Endometrial microvascular endothelial cells (primary cell): ENCODE measurements around the gene ANKS1B. TPM values are rescaled to one million over a fixed set of nuclear protein-coding genes. Genes with fewer than 3 reads are reported as not detected.
"Not testable (repeated sequence)": the region's sequence is repeated elsewhere in the genome, so short reads cannot be mapped to it uniquely, and the experiment has no call there.

ENCODE experiments used
- in situ Hi-C: cut with HindIII; loops from 2 replicates; pipeline ENCODE4 v1.10.0; 2017; ENCODE audit warnings: low sequenced_read_pairs, low pct_unique_long_range_greater_than_20kb; ENCODE audit errors: inconsistent ontology term
- total RNA-seq: library from RNA; depleted of rRNA; stranded (reverse); fragments of >200 nt; gene quantifications from one replicate; pipeline ENCODE4 v1.2.3, GENCODE V29; 2015; ENCODE audit errors: inconsistent ontology term

ANKS1B gene
- total RNA-seq, 1 donor from 2014 or later: not detected

DNA sequence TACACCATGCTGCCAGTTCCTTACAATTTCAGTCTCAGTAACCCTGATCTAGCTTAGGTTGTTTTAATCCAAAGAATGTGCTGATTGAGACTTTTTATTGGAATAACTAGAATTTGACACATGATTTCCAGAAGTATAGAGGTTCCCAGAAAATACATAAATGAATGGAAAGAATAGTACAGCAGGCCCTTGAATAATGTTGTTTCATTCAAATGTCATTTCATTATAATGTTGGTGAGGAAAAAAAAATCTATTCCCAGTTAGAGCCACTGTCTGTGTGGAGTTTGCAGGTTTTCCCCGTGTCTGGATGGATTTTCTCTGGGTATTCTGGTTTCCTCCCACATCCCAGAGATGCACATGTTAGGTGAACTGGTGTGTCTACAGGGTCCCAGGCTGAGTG lies 610.7 kb downstream of the ANKS1B start:
- in situ Hi-C loops: no loop called here

DNA sequence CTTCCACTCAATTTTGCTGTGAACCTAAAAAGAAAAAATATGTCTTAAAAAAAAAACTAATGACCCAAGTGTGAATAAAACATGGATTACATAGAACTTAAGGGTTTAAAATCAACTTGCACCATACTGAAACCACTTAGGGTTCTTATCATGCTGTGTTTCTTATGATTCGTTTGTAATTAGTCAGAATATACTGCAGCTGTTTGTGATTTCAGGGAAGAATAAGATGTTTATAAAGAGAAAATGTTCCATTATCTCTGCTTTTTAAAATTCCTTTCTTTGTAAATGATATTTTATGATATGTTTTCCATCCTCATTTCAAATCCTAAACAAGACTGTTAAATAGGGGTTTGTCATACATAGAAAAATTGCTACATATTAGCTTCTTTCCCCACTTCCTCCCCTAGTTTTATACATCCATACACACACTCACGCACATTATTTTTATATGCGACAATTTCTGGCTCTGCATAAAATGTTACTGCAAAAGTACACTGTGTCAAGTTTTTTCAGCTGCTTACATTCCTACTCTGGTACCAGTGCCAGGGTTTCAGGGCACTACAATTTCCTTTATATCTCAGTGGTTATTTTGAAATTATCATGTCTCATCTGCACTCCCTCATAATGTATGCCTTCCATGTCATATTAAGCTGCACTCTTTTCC lies 612.3 kb downstream of the ANKS1B start:
- in situ Hi-C loops: no loop called here

DNA sequence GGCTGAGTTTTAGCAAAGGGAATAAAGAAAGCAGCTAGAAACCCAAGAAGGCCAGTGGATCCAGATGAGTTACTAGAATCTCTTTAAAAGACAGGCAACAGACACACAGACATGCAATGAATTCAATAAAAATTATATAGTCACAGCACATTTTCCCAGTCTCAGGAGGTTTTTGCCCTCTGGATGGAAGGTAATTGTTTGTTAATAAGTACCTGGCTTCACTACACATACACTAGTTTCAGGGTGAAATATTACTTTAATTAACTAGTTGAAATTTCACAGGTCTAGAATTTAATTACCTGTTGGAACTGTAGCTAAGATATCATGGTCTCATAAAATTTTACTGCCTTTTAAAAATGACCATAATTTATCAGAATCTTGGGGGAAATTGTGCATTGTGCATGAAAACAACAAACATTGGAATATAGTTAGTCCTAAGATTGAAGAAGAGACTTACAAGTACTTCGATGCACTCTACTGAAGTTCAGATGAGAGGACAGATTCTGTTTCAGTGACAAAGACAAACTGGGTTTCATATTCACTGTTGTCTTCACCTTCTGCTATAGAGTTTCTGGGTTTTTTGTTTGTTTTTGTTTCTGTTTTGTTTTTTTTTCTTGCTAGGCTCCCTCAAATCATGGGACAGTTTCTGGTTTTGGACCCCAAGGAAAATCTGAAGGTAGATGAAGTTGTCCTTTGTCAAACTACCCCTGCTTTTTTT lies 614.2 kb downstream of the ANKS1B start:
- in situ Hi-C loops: no loop called here

DNA sequence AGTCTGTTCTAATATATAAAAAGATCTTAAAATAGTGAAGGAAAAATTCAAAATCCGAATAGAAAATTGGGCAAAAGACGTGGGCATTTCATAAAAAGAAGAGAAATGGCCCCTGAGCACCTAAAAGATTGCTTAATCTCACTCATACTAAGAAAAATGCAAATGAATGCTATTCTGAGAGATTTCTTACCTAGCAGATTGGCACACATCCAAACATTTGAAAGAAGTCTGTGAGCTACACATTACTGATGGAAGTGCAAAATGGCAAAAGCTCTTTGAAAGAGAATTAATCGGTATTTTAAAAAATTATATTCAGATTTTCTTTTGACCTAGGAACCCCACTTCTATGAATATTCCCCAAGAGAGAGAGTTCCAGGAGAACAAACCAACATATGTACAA lies 617.6 kb downstream of the ANKS1B start:
- in situ Hi-C loops: no loop called here

DNA sequence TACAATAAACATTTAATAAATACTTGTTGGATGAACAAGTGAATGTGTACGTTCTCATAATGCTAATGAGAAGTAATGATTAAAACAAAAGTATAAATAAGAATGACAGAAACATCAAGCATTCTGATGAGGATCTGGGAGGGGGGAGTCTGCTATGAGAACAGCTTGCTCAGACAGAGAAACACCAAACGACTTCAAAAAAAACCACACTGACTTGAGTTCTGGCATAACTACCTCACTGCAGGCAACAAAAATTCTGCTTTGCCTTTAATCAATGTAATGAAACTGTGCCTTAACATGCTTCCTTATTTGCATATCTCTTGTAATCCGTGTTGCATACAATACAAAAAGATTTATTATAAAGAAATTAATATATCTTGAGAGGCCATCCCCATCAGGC lies 632.5 kb downstream of the ANKS1B start:
- in situ Hi-C loops: no loop called here

DNA sequence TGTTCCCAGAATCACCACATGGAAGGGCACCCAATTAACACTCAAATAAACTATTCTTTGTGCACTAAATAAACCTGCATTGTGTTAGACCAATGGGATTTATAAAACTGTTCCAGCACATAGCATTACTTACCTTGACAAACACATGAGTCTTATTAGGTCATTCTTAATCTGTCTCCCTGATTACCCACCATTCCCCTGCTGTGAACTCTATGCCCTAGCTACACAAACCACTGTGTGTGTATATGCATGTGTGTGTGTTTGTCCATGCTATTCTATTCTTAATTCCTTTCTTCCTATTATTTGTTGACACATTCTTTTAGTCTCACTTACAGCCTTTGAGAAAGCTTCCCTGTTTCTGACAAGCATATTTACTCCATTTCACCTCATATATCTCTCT lies 640.8 kb downstream of the ANKS1B start:
- in situ Hi-C loops: no loop called here

DNA sequence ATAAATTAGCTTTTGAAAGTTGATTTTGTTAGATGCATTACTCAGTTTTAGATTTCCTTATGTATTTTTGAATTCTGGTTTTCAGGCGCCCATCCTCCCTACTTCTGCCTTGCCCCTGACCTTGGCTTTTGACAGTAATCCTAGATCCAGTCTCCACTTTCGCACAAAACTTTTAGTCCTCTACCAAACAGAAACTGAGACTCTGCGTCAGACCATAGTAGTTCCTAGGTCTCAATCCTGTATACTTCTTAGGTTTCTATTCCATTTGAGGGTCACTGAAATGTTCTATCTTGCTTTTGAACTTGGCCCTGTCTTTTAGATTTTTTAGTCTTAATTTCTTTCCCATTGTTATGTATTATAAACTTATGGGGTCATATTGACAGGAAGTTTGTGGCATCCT lies 645.1 kb downstream of the ANKS1B start:
- in situ Hi-C loops: no loop called here

DNA sequence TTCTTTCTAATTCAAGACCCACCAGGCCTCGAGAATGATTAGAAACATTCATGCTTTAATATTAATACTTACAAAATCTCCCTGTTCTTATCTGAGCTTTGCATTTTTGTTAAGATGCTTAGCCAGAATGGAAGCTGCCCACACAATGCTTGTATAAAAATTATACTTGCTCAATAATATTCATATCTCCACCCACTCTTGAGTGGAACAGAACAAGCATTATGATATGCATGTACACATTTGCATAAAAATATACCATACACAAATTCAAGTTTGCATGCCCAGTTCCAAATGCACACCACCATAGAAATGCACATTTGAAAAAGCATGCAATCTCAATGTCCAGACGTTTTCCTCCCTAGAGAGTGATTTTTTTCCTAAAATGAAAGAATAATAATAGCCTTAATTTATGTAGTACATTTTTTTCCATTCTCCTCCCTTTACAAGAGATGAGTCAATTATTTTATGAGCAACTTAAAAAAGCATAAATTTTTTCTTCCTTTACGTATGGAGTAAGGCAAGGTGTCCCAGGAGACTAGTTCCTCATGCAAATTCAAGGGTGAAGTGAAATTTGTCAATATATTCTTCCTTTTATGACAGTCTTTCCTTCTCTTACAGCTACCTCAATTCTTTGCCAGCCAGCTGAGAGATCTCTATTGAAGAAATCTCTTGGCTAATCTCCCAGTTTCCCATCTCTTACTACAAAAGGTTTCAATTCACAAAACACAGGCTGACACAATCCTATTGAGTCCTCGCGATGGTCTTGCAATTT lies 650.3 kb downstream of the ANKS1B start:
- in situ Hi-C loops: no loop called here

DNA sequence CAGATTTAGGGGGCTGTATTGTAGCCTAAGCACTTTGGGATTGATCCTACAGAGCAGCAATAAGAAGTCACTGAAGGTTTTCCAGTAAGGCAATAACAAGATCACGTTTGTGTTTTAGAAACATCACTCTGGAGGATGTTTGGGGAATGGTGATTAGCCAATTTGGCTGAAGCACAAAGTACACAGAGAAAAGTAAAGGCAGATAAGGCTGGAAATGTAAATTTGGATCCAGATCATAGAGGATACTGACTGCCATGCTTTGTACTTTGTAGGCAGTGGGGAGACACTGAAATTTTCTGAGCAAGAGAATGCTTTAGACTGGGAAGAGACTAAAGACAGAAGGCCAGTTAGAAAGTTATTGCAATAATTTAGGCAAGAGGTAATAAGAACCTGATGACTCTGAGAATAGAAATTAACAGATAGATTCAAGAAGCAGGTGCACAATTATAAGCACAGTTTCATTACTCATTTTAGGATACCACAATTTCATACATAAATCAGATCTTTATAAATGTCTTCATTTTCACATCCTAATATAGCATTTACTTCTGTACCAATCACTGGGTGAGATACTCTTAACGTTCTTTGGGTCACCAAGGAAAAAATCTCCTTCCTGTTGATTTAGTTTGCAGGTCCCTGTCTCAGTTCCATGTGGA lies 651.7 kb downstream of the ANKS1B start:
- in situ Hi-C loops: no loop called here

DNA sequence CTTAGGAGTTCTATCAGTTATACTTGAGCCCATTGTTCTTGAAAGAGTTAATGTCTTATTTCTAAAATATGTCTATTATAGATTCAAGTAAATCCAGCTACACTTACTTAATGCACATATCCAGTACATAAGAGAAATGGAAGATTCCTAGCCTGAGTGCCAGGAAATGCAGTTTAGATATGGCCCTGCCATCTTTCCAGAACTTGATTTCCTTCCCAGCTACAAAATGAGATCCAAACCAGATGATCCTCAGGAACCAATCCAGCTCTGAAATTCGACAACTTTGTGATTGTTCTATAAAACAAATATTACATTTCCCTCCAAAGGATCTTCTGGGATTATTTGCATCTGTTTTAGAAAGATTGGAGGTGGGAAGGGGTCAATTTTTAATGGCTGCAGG lies 654.5 kb downstream of the ANKS1B start:
- in situ Hi-C loops: no loop called here

DNA sequence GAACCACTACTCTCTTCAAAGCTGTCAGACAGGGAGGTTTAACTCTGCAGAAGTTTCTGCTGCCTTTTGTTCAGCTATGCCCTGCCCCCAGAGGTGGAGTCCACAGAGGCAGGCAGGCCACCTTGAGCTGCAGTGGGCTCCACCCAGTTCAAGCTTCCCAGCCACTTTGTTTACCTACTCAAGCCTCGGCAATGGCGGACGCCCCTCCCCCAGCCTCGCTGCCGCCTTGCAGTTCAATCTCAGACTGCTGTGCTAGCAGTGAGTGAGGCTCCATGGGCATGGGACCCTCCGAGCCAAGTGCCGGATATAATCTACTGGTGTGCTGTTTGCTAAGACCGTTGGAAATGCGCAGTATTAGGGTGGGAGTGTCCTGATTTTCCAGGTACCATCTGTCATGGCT lies 663.5 kb downstream of the ANKS1B start:
- in situ Hi-C loops: not testable (repeated sequence)

DNA sequence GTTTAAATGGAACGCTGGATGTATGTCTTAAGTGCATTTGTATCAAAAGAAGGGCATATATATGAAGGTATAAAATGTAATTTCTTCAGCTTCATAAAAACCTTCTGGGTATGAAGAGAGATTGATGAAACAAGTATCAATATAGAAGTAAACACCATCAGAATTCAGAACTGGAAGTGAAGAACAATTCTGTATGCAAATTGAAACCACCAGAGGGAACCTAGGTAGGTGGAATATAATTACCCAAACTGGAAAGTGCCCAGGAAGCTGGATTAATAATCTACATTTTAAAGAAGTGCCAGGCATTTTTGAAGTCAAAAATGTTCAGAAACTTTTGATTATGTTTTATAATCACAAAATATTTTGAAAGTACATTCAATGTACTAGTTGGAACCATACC lies 673.4 kb downstream of the ANKS1B start:
- in situ Hi-C loops: no loop called here

DNA sequence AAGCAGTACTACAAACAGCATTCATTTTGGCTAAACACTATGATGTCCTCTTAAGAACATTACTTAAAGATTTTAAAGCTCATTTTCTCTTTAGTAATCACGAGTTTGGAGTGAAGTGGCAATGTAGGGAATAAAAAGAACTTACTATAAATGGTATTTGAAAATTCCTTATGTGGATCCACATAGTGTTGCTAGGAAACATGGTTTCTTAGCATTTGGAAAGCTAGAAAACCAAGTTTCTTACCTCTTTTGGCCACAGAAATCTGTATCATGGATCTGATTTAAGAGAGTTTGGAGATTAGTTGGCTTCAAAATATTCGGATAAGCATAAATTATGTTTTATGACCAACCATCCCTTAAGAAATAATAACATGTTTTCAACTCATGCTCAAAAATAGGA lies 674.9 kb downstream of the ANKS1B start:
- in situ Hi-C loops: no loop called here

DNA sequence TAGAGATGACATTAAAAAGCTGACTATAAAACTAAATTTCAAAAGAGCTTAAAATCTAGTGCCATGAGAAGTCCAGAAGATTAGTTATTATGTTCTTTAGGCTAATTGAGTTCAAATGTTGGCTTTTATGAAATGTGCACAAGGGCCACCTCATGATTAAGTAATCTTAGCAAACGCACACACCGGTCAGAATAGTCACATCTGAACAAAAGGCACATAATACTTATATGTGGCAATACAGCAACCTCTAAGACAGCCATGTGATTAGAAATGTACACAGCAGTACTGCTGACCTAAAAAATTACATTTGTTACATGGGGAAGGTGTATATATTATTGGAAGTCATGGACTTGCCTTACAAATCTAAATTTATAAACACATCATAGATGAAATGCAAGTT lies 681.9 kb downstream of the ANKS1B start:
- in situ Hi-C loops: no loop called here

DNA sequence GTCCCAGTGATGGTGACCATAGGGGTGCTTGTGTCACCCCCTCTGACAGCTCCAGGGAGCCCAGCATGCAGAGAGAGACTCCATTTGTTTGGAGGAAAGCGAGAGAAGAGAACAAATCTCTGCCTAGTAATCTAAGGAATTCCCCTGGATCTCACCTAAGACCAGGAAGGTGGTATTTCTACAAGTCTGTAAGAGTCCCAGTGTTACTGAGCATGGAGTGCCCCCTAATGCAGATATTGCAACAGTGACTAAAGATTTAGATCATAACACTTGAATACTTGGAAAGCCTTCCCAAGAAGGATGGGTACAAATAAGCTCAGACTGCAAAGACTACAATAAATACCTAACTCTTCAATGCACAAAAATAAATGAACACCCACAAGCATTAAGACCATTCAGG lies 697.6 kb downstream of the ANKS1B start:
- in situ Hi-C loops: no loop called here

DNA sequence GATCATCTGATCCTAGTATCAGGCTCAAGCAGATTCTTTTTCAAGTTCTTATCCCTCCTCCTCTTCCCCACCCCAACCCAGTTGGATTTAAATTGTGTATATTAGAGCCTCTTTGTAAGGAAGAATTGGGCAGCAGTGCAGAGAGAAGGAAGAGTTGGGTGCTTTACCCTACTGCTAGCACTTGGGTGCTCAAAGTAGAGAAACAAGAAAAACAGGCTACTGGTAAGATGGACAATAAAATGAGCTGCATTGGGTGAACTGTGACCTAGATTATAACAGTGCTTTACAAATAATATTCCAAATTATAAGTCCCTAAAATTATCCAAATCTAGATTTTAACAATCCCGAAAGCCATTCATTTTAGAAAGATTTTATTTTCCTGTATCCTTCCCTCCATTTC lies 700.6 kb downstream of the ANKS1B start:
- in situ Hi-C loops: no loop called here

DNA sequence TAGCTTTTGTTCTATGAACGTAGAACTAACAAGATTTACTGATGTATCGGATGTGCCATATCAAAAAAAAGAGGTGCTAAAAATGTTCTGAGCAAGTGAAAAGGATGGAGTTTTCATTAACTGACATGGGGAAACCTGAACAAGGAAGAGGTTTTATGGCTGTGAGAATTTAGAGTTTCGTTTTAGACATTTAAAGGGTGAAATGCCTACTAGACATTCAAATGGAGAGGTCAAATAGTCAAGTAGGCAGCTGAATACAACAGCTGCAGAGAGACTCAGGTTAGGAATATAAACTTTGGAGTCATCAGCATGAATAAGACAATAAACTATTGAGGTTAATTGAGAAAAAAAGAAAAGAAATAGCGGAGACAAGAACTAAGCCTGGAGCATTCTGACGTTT lies 702.1 kb downstream of the ANKS1B start:
- in situ Hi-C loops: no loop called here

DNA sequence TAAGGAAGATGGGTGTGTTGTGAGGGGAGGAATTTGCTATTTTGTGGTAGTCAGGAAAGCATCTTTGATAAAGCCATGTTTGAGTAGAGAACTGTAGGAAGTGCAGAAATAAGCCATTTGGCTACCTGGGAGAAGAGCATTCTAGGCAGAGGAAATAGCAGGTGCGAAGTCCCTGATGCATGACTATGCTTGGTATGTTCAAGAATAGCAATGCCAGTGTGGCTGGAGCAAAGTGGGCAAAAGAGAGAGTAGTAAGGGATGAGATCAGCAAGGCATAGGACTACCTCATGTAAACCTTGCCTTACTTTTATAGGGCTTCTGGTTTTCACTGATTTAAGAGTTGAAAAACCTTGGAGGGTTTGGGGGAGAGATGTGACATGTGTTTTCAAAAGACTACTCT lies 702.6 kb downstream of the ANKS1B start:
- in situ Hi-C loops: no loop called here

DNA sequence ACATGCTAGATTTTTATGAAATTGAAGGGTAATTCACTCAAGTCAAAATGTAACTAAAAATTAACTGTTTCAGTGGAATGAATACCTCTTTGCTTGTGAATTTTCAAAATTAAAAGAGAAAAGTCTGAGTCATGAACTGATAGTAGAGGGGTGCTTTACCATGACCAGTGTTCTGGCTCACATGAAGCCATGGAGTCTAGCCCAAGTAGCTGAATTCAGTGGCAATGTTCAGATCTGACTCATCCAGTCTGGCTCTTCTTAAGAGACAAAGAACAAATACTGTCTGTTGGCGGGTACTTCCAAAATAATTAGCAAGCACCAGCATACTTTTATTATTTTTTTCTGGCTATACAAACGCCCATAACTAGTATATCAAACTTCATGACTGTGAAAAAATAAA lies 703.5 kb downstream of the ANKS1B start:
- in situ Hi-C loops: no loop called here

DNA sequence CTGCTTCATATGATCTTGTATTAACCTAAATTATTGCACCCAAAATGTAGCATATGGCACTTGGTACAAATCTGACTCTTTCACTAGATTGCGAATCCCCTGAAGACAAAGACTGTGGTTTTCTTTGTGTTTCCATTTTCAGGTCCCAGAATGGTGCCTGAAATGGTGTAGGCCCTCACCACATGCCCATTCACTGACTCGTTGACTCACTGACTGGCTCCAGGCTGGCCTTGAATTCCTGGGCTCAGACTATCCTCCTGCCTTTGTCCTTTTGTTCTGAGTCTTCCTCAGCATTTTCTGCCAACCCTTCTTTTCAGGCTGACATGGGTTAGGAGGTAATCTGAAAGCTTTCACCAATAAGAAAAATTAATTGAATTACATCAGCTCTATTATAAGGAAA lies 705.8 kb downstream of the ANKS1B start:
- in situ Hi-C loops: no loop called here
